ENCODE measurements around the gene TMPRSS4.
A peak's percentile ranks its signal among the peaks of the same experiment; 100 is the strongest.
"Not testable (repeated sequence)": the region's sequence is repeated elsewhere in the genome, so short reads cannot be mapped to it uniquely, and the experiment has no call there.

Gene TMPRSS4

GRCh38 chr11:118057251-118058145, 19.4 kb upstream of the TMPRSS4 start:
- no peak for DNase-seq

- no peak for DNase-seq
Measured at GRCh38 chr11:118058311-118059245, 18.3 kb upstream of the TMPRSS4 start.

- no peak for DNase-seq
Measured at GRCh38 chr11:118059246-118059940, 17.5 kb upstream of the TMPRSS4 start.

GRCh38 chr11:118060081-118060661, 16.7 kb upstream of the TMPRSS4 start:
- DNase-seq: no peak

GRCh38 chr11:118060869-118061268, 16.0 kb upstream of the TMPRSS4 start:
- DNase-seq: no peak

GRCh38 chr11:118061586-118062125, 15.2 kb upstream of the TMPRSS4 start:
- no peak for DNase-seq

GRCh38 chr11:118062181-118062580, 14.7 kb upstream of the TMPRSS4 start:
- not testable (repeated sequence) for DNase-seq

GRCh38 chr11:118062631-118063030, 14.2 kb upstream of the TMPRSS4 start:
- not testable (repeated sequence) for DNase-seq

- no peak for DNase-seq
Measured at GRCh38 chr11:118064956-118065355, 11.9 kb upstream of the TMPRSS4 start.

GRCh38 chr11:118065384-118065783, 11.5 kb upstream of the TMPRSS4 start:
- DNase-seq: no peak

GRCh38 chr11:118067006-118067405, 9.9 kb upstream of the TMPRSS4 start:
- no peak for DNase-seq

- no peak for DNase-seq
Measured at GRCh38 chr11:118068206-118068944, 8.5 kb upstream of the TMPRSS4 start.

- DNase-seq: no peak
Measured at GRCh38 chr11:118068945-118069612, 7.8 kb upstream of the TMPRSS4 start.

GRCh38 chr11:118071416-118072030, 5.4 kb upstream of the TMPRSS4 start:
- no peak for DNase-seq

GRCh38 chr11:118073554-118073953, 3.3 kb upstream of the TMPRSS4 start:
- DNase-seq: no peak

- DNase-seq: no peak
Measured at GRCh38 chr11:118074091-118074685, 2.7 kb upstream of the TMPRSS4 start.

- DNase-seq: no peak
Measured at GRCh38 chr11:118074785-118075184, 2.1 kb upstream of the TMPRSS4 start.

GRCh38 chr11:118078911-118079411, 2.1 kb downstream of the TMPRSS4 start:
- DNase-seq: no peak

- peak; percentile 16 for DNase-seq
Measured at GRCh38 chr11:118079491-118079890, 2.6 kb downstream of the TMPRSS4 start.

- DNase-seq: no peak
Measured at GRCh38 chr11:118080296-118080695, 3.4 kb downstream of the TMPRSS4 start.

Data from CD4-positive, alpha-beta T cell treated with Interleukin-17A for 1 hour (primary cell).